Mononuclear cell (primary cell): Measurements from ENCODE around the gene CRYBG1. TPM values are rescaled to one million over a fixed set of nuclear protein-coding genes. Genes with fewer than 3 reads are reported as not detected.

Source experiments
- H3K27me3 ChIP-seq: 2 replicates; pipeline ENCODE4 v1.6.0; 2011; ENCODE audit warnings: low read length, control low read depth; ENCODE audit not compliant: insufficient read depth
- H3K4me1 ChIP-seq: 2 replicates; pipeline ENCODE4 v1.5.1; 2011; ENCODE audit warnings: mild to moderate bottlenecking, low read length, control low read depth; ENCODE audit not compliant: insufficient read depth
- H3K4me3 ChIP-seq: 2 replicates; pipeline ENCODE4 v1.5.1; 2011; ENCODE audit warnings: mild to moderate bottlenecking, low read length, moderate library complexity
- H3K9me3 ChIP-seq: 2 replicates; pipeline ENCODE4 v1.5.1; 2011; ENCODE audit warnings: low read depth, mild to moderate bottlenecking, control low read depth, low read length
- total RNA-seq: library from RNA; depleted of rRNA; stranded (reverse); fragments of >200 nt; gene quantifications from one replicate; pipeline ENCODE4 v1.2.3, GENCODE V29; 2012

Gene CRYBG1
- total RNA-seq, 1 donor: 60.9 TPM

- Histone ChIP-seq H3K4me1 (no peaks in the 10 kb centered on the region), H3K27me3 (no peaks in the 10 kb centered on the region), H3K4me3 (no peak overlapping the region), H3K9me3 (no peaks in the 10 kb centered on the region)
Observed at GRCh38 chr6:106431405-106431804, 70.9 kb downstream of the CRYBG1 start.

- H3K27me3 ChIP-seq: no peaks in the 10 kb centered on the region
- no peaks in the 10 kb centered on the region for H3K9me3 ChIP-seq
- no peaks in the 10 kb centered on the region for H3K4me1 ChIP-seq
- H3K4me3 ChIP-seq: no peak overlapping the region
Observed at GRCh38 chr6:106431972-106432371, 71.5 kb downstream of the CRYBG1 start.

GRCh38 chr6:106434530-106434929, 74.0 kb downstream of the CRYBG1 start:
- Histone ChIP-seq H3K4me1 (no peaks in the 10 kb centered on the region), H3K9me3 (no peaks in the 10 kb centered on the region), H3K4me3 (no peak overlapping the region), H3K27me3 (peaks cover 11% of the 10 kb centered on the region)

- Histone ChIP-seq H3K9me3 (no peaks in the 10 kb centered on the region), H3K4me1 (no peaks in the 10 kb centered on the region), H3K27me3 (peaks cover 32% of the 10 kb centered on the region), H3K4me3 (no peak overlapping the region)
Observed at GRCh38 chr6:106439459-106439858, 78.9 kb downstream of the CRYBG1 start.

- no peaks in the 10 kb centered on the region for H3K4me1 ChIP-seq
- H3K4me3 ChIP-seq: no peak overlapping the region
- no peaks in the 10 kb centered on the region for H3K9me3 ChIP-seq
- H3K27me3 ChIP-seq: peaks cover 32% of the 10 kb centered on the region
Observed at GRCh38 chr6:106440546-106440945, 80.0 kb downstream of the CRYBG1 start.

- no peak overlapping the region for H3K4me3 ChIP-seq
- H3K27me3 ChIP-seq: peaks cover 32% of the 10 kb centered on the region
- no peaks in the 10 kb centered on the region for H3K9me3 ChIP-seq
- H3K4me1 ChIP-seq: no peaks in the 10 kb centered on the region
Observed at GRCh38 chr6:106442395-106442794, 81.9 kb downstream of the CRYBG1 start.

- Histone ChIP-seq H3K27me3 (peaks cover 18% of the 10 kb centered on the region), H3K4me3 (no peak overlapping the region), H3K4me1 (peaks cover 24% of the 10 kb centered on the region), H3K9me3 (no peaks in the 10 kb centered on the region)
Observed at GRCh38 chr6:106444777-106445507, 84.4 kb downstream of the CRYBG1 start.

GRCh38 chr6:106445508-106445878, 85.0 kb downstream of the CRYBG1 start:
- Histone ChIP-seq H3K9me3 (no peaks in the 10 kb centered on the region), H3K27me3 (peaks cover 17% of the 10 kb centered on the region), H3K4me3 (no peak overlapping the region), H3K4me1 (peaks cover 30% of the 10 kb centered on the region)

- H3K27me3 ChIP-seq: peaks cover 14% of the 10 kb centered on the region
- H3K4me3 ChIP-seq: no peak overlapping the region
- no peaks in the 10 kb centered on the region for H3K9me3 ChIP-seq
- peaks cover 38% of the 10 kb centered on the region for H3K4me1 ChIP-seq
Observed at GRCh38 chr6:106446287-106446885, 85.9 kb downstream of the CRYBG1 start.

- H3K4me3 ChIP-seq: no peak overlapping the region
- H3K4me1 ChIP-seq: peaks cover 42% of the 10 kb centered on the region
- H3K9me3 ChIP-seq: no peaks in the 10 kb centered on the region
- peaks cover 12% of the 10 kb centered on the region for H3K27me3 ChIP-seq
Observed at GRCh38 chr6:106446983-106447382, 86.5 kb downstream of the CRYBG1 start.

GRCh38 chr6:106448000-106448426, 87.5 kb downstream of the CRYBG1 start:
- H3K27me3 ChIP-seq: peaks cover 4% of the 10 kb centered on the region
- no peak overlapping the region for H3K4me3 ChIP-seq
- no peaks in the 10 kb centered on the region for H3K9me3 ChIP-seq
- H3K4me1 ChIP-seq: peaks cover 42% of the 10 kb centered on the region

- H3K4me1 ChIP-seq: peaks cover 42% of the 10 kb centered on the region
- H3K9me3 ChIP-seq: no peaks in the 10 kb centered on the region
- no peak overlapping the region for H3K4me3 ChIP-seq
- H3K27me3 ChIP-seq: no peaks in the 10 kb centered on the region
Observed at GRCh38 chr6:106450653-106451052, 90.1 kb downstream of the CRYBG1 start.

- Histone ChIP-seq H3K4me3 (no peak overlapping the region), H3K4me1 (peaks cover 42% of the 10 kb centered on the region), H3K9me3 (no peaks in the 10 kb centered on the region), H3K27me3 (no peaks in the 10 kb centered on the region)
Observed at GRCh38 chr6:106451439-106451838, 90.9 kb downstream of the CRYBG1 start.

- no peak overlapping the region for H3K4me3 ChIP-seq
- H3K9me3 ChIP-seq: no peaks in the 10 kb centered on the region
- H3K27me3 ChIP-seq: no peaks in the 10 kb centered on the region
- H3K4me1 ChIP-seq: peaks cover 40% of the 10 kb centered on the region
Observed at GRCh38 chr6:106452628-106453027, 92.1 kb downstream of the CRYBG1 start.

- Histone ChIP-seq H3K4me3 (no peak overlapping the region), H3K27me3 (no peaks in the 10 kb centered on the region), H3K9me3 (no peaks in the 10 kb centered on the region), H3K4me1 (peaks cover 27% of the 10 kb centered on the region)
Observed at GRCh38 chr6:106453756-106454367, 93.3 kb downstream of the CRYBG1 start.
